ENCODE results near the gene GAPDHS. TPM values are rescaled to one million over a fixed set of nuclear protein-coding genes. Genes with fewer than 3 reads are reported as not detected.

The GAPDHS gene
- polyA plus RNA-seq, 3 donors: not detected

- no peak for DNase-seq (ENCODE audit: low read depth in 3 of 3, low spot score in 2 of 3)
Observed at GRCh38 chr19:35554076-35554475, 20.8 kb downstream of the GAPDHS start.

DNA sequence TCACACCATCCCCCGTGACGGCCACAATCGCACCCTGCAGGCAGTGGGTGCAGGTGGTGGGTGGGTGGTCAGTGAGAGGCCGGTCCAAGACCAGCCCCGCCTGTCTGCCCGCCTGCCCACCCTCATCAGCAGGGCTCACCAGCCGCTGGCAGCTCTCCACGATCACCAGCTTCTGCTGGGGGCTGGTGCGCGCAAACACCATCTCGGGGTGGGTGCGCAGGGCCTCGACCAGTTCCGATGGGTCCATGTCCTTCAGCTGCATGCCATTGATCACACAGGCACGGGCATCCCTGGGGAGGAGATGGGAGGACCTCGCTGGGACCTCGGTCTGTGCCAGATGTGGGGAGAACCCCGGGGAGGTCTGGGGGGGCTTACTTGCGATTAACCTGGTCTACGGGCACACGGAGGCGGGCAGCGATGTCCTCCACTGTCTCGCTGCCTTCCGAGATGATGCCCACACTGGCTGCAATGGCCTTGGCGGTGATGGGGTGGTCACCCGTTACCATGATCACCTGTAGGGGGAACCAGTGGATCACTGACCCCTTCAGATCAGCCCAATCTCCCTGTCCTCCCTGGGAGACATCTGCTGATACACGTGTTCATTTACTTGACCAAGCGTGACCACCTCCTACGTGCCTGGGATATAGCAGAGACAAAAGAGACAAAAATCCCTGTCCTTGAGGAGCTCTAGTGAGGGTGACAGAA, 22.2 kb downstream of the GAPDHS start:
- DNase-seq (ENCODE audit: low read depth in 3 of 3, low spot score in 2 of 3): no peak

- no peak for DNase-seq (ENCODE audit: low read depth in 3 of 3, low spot score in 2 of 3)
Observed at GRCh38 chr19:35556025-35556590, 22.9 kb downstream of the GAPDHS start.

DNA sequence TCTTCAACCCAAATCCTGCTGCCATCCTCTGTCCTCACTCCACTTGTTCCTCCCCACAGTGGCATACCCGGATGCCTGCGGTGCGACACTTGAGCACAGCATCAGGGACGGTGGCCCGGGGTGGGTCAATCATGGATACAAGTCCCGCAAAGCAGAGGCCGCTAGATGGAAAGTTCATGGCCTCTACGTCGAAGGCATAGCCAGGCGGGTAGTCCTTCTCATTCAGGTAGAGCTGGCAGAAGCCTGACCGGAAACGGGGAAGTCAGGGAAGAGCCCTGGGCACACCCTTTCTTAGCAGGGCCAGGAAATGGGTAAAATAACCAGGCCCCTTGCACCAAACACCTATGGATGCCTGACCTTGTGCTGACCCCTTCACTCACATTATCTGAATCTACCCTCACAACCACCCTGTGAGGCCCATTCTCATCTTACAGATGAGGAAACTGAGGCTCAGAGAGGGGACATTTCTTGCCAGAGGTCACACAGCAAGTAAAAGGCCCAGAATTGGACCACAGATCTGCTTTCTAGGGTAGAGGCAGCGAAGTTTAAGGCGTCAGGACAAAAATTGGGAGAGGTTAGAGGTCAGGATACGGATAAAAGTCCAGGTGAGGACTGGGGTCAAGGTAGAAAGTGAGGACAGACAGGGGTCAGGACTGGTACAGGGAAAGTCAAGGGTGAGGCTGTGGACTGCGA, 23.7 kb downstream of the GAPDHS start:
- DNase-seq (ENCODE audit: low read depth in 3 of 3, low spot score in 2 of 3): no peak

- no peak for DNase-seq (ENCODE audit: low read depth in 3 of 3, low spot score in 2 of 3)
Observed at GRCh38 chr19:35557539-35558399, 24.5 kb downstream of the GAPDHS start.

GRCh38 chr19:35558400-35559280, 25.4 kb downstream of the GAPDHS start:
- DNase-seq (ENCODE audit: low read depth in 3 of 3, low spot score in 2 of 3): no peak

GRCh38 chr19:35559281-35559659, 26.0 kb downstream of the GAPDHS start:
- no peak for DNase-seq (ENCODE audit: low read depth in 3 of 3, low spot score in 2 of 3)

DNA sequence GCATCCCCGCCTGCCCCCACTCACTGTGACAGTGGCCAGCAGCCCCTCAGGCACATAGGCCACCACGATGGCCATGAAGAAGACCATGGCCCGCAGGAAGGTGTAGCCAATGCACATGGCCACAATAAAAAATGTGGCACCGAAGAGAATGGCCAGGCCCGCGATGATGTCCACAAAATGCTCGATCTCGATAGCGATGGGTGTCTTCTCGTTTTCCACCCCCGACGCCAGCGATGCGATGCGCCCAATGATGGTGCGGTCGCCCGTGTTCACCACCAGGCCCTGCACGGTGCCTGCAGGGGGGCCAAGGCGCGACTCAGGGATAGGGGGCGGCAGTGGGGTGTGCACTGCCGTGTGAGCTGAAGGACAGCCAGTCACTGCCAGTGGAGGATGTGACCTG, 26.5 kb downstream of the GAPDHS start:
- DNase-seq (ENCODE audit: low read depth in 3 of 3, low spot score in 2 of 3): no peak

- no peak for DNase-seq (ENCODE audit: low read depth in 3 of 3, low spot score in 2 of 3)
Observed at GRCh38 chr19:35560271-35560670, 27.0 kb downstream of the GAPDHS start.

DNA sequence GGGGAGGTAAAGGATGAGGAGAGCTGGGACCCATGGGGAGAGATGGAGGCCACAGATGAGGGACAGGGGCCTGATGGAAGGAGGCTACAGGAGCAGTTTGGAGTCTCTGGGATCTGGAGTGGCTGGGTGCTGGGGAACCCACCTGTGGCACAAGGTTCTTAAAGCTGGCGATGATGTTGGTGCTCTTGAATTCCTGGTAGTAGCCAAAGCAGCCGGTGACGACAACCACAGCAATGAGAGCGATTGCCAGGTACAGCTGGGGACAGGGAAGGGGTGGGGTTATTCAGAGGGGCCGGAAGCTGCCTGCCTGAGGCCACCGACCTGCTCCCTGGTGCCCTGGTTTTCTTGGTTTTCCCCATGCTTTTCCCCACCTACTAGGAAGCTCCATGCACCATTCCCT, 27.4 kb downstream of the GAPDHS start:
- no peak for DNase-seq (ENCODE audit: low read depth in 3 of 3, low spot score in 2 of 3)

DNA sequence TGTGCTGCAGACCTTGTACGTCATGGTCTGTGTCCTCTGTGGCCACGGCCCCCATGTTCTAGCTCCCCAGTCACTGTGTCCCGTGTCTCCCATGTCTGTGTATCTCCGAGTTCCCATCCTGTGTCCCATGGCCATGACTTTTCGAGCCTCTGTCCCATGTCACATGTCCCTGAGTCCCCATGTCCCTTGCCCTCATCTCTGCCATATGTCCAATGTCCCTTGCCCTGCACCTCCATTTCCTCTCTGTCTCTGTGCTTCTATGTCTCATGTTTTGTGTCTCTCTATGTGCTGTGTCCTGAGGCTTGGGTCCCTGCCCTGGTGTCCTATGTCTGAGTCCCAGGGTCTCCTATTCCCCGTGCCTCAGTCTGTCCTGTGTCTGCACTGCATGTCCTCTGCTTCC, 28.2 kb downstream of the GAPDHS start:
- DNase-seq (ENCODE audit: low read depth in 3 of 3, low spot score in 2 of 3): no peak

DNA sequence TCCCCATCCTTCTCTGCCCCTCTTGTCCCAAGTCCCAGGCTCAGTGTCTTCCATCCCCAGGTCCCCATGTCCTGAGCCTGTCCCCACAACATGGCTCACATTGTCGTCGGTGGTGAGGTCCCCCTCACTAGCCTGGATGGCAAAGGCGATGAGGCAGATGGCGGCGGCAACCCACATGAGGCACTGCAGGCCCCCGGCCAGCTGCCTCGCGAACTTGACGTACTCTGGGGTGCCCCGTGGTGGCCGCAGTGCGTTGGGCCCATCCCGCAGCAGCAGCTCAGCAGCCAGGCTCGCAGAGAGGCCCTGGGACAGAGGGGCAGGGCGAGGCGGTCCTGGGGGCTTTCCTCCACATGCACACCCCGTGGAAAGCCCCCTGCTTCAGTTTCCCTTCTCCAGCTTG, 29.1 kb downstream of the GAPDHS start:
- no peak for DNase-seq (ENCODE audit: low read depth in 3 of 3, low spot score in 2 of 3)

- no peak for DNase-seq (ENCODE audit: low read depth in 3 of 3, low spot score in 2 of 3)
Observed at GRCh38 chr19:35562776-35563175, 29.5 kb downstream of the GAPDHS start.

- DNase-seq (ENCODE audit: low read depth in 3 of 3, low spot score in 2 of 3): no peak
Observed at GRCh38 chr19:35563207-35563829, 30.1 kb downstream of the GAPDHS start, which contains the start of gene ATP4A. Gene ATP4A, minus strand, starts transcription at chr19:35563658. Its CDS starts 29 bp downstream, at chr19:35563629.

GRCh38 chr19:35565016-35565856, 32.0 kb downstream of the GAPDHS start:
- DNase-seq (ENCODE audit: low read depth in 3 of 3, low spot score in 2 of 3): no peak

GRCh38 chr19:35566738-35567137, 33.5 kb downstream of the GAPDHS start:
- no peak for DNase-seq (ENCODE audit: low read depth in 3 of 3, low spot score in 2 of 3)

DNA sequence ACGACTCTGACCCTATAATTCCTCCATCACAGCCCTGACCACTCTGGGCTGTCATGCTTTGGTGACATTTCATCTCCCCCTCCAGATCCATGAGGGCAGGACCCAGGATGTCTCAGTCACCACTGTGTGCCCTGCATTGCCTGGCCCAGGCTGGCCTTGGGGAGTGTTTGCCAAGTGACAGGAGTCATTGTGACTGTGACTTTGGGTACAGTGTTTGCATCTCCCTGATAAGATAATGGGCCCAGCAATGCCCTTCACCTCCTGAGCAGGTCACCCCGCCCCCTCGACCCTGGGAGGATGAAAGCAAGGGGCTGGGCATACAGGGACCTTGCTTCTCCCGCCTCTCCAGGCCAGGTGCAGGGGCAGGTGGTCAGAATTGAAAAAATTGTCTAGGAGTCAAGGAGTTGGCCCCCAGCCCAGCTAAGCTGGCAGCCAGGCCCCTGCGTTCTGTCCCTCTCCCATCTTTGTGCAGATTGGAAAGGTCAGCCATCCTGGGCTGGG, 36.1 kb downstream of the GAPDHS start:
- no peak for DNase-seq (ENCODE audit: low read depth in 3 of 3, low spot score in 2 of 3)

DNA sequence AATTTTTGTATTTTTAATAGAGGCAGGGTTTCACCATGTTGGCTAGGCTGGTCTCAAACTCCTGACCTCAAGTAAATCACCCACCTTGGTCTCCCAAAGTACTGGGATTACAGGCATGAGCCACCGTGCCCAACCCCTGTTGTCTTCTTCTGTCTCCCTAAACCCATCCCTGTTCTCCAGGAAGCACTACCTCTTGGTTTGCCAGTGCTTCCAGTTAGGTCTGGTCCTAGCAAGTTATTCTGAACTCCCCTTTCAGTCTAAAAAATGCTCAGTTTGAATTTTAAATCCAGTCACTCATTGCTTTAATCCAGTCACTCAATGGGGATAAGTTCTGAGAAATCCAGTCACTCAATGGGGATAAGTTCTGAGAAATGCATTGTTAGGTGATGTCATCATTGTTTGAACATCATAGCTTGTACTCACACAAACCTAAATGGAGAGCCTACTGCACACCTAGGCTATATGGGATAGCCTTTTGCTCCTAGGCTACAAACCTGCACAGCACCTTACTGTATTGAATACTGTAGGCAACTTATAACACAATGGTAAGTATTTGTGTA, 38.2 kb downstream of the GAPDHS start:
- DNase-seq (ENCODE audit: low read depth in 3 of 3, low spot score in 2 of 3): no peak
